ENCODE measurements around the gene TMOD4.

The TMOD4 gene

GRCh38 chr1:151134396-151134795, 41.4 kb downstream of the TMOD4 start:
- no peak for DNase-seq (ENCODE audit: low read depth in 1 of 2, low spot score in 1 of 2)
- no peak overlapping the region for H3K27ac ChIP-seq (replicated peaks)

GRCh38 chr1:151133018-151133806, 42.6 kb downstream of the TMOD4 start:
- DNase-seq (ENCODE audit: low read depth in 1 of 2, low spot score in 1 of 2) = no peak
- no peak overlapping the region for H3K4me3 ChIP-seq (replicated peaks; ENCODE audit: insufficient read depth, low read length)
- H3K27ac ChIP-seq (replicated peaks) = no peak overlapping the region
- TF ChIP-seq GABPA (IDR thresholded peaks at IDR 0.05; ENCODE audit: low read depth) = no peak
- TF ChIP-seq POLR2AphosphoS5 (IDR thresholded peaks at IDR 0.05; ENCODE audit: low read depth) = no peak
- no peak for TF ChIP-seq SPI1 (IDR thresholded peaks at IDR 0.05; ENCODE audit: borderline replicate concordance, low read depth)
- no peak for TF ChIP-seq REST (IDR thresholded peaks at IDR 0.05; ENCODE audit: insufficient replicate concordance, low read depth)
- H3K27me3 ChIP-seq (ENCODE audit: insufficient read depth, poor library complexity, severe bottlenecking) = peaks cover 3% of the 10 kb centered on the region

More at GRCh38 chr1:151134396-151134795, 41.4 kb downstream of the TMOD4 start:
- peaks cover 3% of the 10 kb centered on the region for H3K27me3 ChIP-seq (ENCODE audit: insufficient read depth, poor library complexity, severe bottlenecking)
- no peak overlapping the region for H3K4me3 ChIP-seq (replicated peaks; ENCODE audit: insufficient read depth, low read length)
- TF ChIP-seq SPI1 (IDR thresholded peaks at IDR 0.05; ENCODE audit: borderline replicate concordance, low read depth) (no peak), CTCF (IDR thresholded peaks at IDR 0.05; ENCODE audit: insufficient read depth, low read length) (no peak), POLR2AphosphoS5 (IDR thresholded peaks at IDR 0.05; ENCODE audit: low read depth) (no peak), GABPA (IDR thresholded peaks at IDR 0.05; ENCODE audit: low read depth) (no peak), REST (IDR thresholded peaks at IDR 0.05; ENCODE audit: insufficient replicate concordance, low read depth) (no peak)

GRCh38 chr1:151132335-151133017, 43.3 kb downstream of the TMOD4 start:
- DNase-seq (ENCODE audit: low read depth in 1 of 2, low spot score in 1 of 2) = no peak
- no peak for TF ChIP-seq CTCF (IDR thresholded peaks at IDR 0.05; ENCODE audit: insufficient read depth, low read length)
- no peak for TF ChIP-seq POLR2AphosphoS5 (IDR thresholded peaks at IDR 0.05; ENCODE audit: low read depth)
- Histone ChIP-seq H3K4me3 (replicated peaks; ENCODE audit: insufficient read depth, low read length) (no peak overlapping the region), H3K27ac (replicated peaks) (no peak overlapping the region), H3K27me3 (ENCODE audit: insufficient read depth, poor library complexity, severe bottlenecking) (peaks cover 3% of the 10 kb centered on the region)

- no peak overlapping the region for H3K4me3 ChIP-seq (replicated peaks; ENCODE audit: insufficient read depth, low read length)
- DNase-seq (ENCODE audit: low read depth in 1 of 2, low spot score in 1 of 2) = no peak
- peaks cover 3% of the 10 kb centered on the region for H3K27me3 ChIP-seq (ENCODE audit: insufficient read depth, poor library complexity, severe bottlenecking)
- TF ChIP-seq CTCF (IDR thresholded peaks at IDR 0.05; ENCODE audit: insufficient read depth, low read length) (no peak), POLR2AphosphoS5 (IDR thresholded peaks at IDR 0.05; ENCODE audit: low read depth) (no peak), GABPA (IDR thresholded peaks at IDR 0.05; ENCODE audit: low read depth) (no peak), SPI1 (IDR thresholded peaks at IDR 0.05; ENCODE audit: borderline replicate concordance, low read depth) (no peak), REST (IDR thresholded peaks at IDR 0.05; ENCODE audit: insufficient replicate concordance, low read depth) (no peak)
- no peak overlapping the region for H3K27ac ChIP-seq (replicated peaks)
Measured at GRCh38 chr1:151131701-151132334, 44.0 kb downstream of the TMOD4 start.

Data from HL-60 (cell line).